Epidermal melanocyte (primary cell): Measurements from ENCODE around the gene ARID4B.
A peak's percentile ranks its signal among the peaks of the same experiment; 100 is the strongest.
"Not testable (repeated sequence)": the region's sequence is repeated elsewhere in the genome, so short reads cannot be mapped to it uniquely, and the experiment has no call there.

Experiments
- DNase-seq: peaks from one replicate; pipeline ENCODE4 v3.0.0; 2011; ENCODE audit warnings: low spot score; ENCODE audit not compliant: insufficient read length

Gene ARID4B, protein sequence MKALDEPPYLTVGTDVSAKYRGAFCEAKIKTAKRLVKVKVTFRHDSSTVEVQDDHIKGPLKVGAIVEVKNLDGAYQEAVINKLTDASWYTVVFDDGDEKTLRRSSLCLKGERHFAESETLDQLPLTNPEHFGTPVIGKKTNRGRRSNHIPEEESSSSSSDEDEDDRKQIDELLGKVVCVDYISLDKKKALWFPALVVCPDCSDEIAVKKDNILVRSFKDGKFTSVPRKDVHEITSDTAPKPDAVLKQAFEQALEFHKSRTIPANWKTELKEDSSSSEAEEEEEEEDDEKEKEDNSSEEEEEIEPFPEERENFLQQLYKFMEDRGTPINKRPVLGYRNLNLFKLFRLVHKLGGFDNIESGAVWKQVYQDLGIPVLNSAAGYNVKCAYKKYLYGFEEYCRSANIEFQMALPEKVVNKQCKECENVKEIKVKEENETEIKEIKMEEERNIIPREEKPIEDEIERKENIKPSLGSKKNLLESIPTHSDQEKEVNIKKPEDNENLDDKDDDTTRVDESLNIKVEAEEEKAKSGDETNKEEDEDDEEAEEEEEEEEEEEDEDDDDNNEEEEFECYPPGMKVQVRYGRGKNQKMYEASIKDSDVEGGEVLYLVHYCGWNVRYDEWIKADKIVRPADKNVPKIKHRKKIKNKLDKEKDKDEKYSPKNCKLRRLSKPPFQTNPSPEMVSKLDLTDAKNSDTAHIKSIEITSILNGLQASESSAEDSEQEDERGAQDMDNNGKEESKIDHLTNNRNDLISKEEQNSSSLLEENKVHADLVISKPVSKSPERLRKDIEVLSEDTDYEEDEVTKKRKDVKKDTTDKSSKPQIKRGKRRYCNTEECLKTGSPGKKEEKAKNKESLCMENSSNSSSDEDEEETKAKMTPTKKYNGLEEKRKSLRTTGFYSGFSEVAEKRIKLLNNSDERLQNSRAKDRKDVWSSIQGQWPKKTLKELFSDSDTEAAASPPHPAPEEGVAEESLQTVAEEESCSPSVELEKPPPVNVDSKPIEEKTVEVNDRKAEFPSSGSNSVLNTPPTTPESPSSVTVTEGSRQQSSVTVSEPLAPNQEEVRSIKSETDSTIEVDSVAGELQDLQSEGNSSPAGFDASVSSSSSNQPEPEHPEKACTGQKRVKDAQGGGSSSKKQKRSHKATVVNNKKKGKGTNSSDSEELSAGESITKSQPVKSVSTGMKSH (N-terminal part only)

DNA sequence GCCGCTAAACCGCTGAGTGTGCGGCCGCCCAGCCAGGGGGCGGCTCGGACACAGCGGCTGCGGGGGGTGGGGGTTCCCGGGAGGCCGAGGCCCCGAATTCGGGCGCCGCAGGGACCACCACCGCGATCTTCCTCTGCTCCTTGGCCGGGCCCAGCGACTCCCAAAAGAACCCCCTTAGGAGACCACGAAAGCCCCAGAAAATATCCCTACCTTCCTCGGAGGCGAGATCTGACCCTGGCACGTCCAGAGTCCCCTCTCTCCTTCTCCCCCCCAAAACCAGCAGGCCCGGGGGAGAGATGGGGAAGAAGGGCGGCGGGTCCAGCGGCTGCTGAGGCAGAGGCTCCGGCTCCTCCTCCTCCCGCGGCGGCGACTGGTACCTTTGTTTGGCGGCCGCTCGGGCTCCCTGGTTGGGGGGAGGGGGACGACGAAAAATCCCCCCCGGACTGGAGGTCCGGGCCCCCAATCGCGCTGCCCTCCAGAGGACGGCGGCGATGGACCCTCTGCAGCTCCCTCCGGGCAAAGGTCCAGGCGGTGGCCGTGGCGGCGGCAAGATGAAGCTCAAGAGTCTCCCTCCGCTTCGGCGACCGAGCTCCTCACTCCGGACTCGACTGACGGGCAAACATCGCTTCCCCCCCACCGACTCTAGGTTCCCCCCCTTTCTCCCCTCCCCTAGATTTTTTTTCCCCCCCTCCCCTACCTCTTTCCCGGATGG lies at the start of gene ARID4B:
TSS of gene ARID4B (minus strand) at position 621 of the 712 bp plus-strand sequence. CDS start 1,260 bp downstream, outside the sequence.
- no peak for DNase-seq

DNA sequence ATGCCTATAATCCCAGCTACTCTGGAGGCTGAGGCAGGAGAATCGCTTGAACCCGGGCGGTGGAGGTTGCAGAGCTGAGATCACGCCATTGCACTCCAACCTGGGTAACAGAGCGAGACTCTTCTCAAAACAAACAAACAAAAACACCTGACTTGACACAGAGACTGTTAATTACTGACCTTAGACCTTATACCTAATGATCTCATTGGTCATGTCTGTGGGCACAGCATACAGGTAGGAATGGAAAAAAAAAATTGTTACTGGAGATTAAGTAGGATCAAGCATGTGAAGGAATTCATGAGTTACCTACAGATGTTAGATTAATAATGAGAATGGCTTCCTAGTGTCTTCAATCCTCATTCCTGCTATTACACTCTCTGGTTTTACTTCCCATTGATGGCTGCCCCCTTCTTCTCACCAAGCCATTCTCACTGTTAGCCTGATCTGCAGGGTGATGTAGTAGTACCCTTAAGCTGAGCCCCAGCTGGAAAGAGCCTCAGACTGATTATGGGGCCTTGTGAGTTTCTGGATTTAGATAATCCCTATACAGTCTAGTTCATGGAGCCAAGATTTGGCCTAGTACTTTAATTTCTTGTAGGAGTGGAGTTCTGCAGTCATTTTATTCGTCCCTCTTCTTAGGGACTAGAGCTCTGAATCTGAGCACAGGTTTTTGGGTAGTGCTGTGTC lies 48.1 kb upstream of the ARID4B start:
- DNase-seq = no peak

DNA sequence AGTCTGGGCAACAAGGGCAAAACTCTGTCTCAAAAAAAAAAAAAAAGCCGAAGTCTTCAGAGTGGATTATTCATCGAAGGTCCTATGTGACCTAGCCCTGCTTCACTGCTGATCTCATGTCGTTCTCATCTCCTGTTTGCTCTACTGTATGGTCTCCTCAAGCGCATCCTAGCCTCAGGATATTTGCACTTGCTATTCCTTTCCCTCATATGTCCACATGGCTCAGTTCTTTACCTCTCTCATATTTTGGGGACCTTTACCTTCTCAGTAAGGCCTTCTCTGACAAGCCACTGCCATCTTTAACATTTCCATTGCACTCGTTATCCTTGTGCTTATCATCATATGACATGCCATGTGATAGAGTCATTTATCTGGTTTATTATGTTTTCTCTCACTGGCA lies 41.8 kb upstream of the ARID4B start:
- DNase-seq = no peak

DNA sequence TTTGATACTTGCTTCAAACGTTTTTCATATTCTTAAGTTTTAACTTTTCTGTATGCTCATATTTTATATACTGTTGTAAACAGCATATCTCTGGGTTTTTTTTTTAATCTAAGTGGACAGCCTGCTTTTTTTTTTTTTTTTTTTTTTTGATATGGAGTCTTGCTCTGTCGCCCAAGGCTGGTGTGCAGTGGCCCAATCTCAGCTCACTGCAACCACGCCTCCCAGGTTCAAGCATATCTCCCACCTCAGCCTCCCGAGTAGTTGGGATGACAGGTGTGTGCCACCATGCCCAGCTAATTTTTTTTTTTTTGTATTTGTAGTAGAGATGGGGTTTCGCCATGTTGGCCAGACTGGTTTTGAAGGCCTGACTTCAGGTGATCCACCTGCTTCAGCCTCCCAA lies 40.4 kb upstream of the ARID4B start:
- DNase-seq = no peak

DNA sequence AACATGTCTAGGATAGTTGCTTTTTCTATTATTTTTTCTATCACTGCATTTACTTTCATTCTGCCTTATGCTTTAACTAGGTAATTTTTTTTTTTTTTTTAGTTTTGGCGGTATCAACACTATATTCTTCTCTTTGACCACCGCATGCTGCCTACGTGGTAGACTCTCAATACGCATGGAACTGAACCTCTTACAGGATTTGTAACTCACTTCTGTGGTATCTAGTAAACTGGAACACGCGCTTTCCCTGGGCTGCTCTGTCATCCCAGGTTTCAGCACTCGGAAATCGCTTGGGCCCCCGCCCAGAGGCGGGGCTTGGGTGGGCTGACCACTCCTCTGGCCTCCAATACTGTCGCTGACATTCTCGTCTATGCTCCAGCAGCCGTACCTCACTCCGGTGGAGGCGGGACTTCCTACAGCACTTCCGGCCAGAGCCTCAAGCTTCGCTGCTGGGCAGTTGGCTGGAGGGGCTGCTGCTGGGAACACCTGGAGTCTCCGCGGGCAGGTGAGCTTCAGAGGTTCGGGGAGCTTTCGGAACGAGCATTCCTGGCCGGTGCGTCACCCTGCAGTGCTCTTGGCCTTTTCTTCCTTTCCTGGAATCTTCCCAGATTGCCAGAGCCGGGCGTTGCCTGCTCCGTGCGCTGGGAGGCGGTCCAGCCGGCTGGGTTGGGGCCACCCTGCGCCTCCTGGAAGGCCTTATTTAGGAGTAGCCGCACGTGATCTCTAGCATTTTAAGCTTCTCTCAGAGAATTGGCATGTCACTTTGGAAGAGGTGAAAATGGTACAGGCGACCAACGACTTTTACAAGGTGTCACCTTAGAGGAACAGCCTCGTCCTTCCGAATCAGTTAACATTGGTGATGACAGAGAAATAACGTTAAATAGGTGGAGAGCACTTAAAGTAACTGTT lies 39.3 kb upstream of the ARID4B start, which contains the start of gene TBCE:
TSS of gene TBCE (plus strand) at position 428 of the 909 bp plus-strand sequence. CDS start 12,623 bp downstream, outside the sequence.
- peak; percentile 95 for DNase-seq

DNA sequence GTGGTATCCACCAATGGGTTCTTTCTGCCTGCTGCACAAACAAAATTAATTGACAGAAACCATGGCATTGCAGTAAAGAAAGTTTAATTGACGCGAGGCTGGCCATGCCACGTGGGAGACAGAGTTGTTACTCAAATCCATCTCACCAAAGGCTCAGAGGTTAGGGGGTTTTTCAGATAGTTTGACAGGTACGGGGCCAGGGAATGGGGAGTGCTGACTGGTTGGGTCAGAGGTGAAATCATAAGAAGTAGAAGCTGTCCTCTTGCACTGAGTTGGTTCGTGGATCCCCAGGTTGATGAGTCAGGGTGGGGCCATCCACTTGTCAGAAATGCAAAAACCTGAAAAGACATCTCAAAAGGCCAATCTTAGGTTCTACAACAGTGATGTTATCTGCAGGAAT lies 38.3 kb upstream of the ARID4B start:
- no peak for DNase-seq

DNA sequence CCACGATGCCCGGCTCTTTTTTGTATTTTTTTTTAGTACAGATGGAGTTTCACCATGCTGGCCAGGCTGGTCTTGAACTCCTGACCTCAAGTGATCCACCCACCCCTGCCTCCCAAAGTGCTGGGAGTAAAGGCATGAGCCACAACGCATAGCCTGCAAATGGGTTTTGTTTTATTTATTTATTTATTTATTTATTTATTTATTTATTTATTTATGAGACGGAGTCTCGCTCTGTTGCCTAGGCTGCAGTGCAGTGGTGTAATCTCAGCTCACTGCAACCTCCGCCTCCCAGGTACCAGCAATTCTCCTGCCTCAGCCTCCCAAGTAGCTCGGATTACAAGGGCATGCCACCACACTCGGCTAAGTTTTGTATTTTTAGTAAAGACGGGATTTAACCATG lies 36.2 kb upstream of the ARID4B start:
- not testable (repeated sequence) for DNase-seq

DNA sequence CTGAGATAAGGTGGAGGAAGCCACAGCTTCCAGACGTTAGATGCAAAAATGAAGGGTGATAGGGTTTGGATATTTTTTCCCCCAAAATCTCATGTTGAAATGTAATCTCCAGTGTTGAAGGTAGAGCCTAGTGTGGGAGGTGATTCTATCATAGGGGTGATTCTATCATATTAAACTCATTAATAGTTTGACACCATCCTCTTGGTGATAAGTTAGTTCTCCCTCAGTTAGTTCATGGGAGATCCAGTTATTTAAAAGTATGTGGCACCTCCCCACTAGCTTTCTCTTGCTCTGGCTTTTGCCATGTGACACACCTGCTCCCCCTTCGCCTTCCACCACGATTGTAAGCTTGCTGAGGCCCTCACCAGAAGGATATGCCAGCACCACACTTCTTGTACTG lies 30.9 kb upstream of the ARID4B start:
- DNase-seq = no peak

DNA sequence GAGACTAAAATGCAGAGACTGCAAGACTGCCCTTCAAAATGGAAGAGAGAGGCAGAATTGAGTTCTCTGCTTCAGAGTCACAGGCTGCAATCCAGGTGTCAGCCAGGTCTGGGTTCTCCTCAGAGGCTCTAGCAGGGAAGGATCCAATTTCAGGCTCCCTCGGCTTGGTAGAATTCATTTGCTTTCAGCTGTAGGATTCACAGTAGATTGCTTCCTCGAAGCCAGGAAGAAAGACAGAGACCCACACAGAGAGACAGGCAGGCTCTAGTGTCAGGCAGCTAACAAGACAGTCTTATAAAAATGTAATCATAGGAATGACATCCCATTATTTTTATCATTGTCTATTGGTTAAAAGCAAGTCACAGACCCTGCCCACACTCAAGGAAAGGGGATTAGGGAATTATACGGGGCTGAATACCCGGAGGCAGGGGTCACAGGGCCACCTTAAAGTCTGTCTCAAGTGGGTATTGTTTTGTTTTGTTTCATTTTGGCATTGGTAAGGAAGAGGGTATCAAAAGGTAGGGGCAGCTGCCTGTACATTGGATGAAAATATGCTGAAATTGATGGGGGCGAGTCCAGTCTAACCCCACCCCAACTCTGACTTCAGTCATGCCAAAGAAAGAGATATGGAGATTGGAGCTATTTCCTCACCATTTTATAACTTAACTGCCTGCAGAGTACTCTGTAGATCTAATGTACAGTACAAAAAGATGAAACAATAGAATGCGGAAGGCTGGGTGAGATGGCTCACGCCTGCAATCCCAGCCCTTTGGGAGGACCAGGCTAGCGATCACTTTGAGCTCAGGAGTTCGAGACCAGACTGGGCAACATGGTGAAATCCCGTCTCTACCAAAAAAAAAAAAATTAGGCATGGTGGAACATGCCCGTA lies 29.8 kb upstream of the ARID4B start:
- DNase-seq = no peak

DNA sequence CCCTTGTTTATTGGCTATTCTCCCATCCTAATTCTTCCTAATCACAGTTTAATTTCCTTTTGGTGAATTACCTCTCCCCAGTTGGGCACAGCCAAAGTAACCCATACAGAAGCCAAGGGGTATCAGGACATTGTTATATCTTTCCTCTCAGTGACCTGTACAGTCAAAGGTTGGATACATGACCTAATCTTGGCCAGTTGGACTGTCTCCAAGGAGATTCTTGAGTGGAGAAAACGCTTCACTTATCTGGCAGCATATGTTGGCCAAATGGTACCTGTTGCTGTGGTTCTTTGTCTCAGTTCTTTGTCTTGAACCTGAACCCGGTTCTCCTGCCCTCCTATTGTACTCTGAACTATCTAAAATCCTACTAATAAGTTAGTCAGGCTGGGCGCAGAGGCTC lies 23.9 kb upstream of the ARID4B start:
- DNase-seq = no peak

DNA sequence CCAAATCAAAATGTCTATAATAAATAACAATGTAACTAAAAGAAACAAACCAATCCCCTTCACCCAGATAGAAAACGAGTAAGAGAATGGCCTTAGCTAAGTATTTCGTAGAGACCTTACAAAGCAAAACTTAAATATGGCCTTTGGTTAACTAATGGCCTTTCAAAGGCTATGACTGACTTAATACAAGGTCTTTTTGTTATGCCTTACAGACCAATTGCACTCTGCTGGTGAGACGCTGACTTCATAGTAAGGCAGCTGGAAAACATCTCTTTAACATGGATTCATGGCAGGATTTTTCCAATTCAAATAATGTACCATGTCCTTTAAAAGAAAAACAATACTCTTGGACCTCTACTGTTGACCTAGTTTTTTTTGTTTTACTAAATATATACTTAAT lies 23.5 kb upstream of the ARID4B start:
- peak; percentile 72 for DNase-seq

DNA sequence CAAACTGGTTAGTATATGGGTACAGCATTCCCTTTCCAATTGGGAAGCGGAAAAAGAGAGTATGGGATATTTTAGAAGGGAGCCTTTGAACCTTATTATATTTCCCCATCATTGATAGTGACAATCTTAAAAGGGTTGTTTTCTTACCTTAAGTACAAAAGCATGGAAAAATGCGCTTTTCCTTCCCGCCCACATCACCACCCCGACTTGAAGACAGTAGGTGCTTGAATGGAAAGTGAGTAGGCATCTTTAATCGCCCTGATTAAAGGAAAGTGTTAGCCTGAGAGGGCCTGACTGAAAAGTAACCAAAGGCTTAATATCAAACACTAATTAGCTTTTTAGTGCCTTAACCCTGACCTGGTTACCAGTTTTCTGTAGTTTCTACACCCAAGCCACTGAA lies 15.7 kb upstream of the ARID4B start:
- no peak for DNase-seq

DNA sequence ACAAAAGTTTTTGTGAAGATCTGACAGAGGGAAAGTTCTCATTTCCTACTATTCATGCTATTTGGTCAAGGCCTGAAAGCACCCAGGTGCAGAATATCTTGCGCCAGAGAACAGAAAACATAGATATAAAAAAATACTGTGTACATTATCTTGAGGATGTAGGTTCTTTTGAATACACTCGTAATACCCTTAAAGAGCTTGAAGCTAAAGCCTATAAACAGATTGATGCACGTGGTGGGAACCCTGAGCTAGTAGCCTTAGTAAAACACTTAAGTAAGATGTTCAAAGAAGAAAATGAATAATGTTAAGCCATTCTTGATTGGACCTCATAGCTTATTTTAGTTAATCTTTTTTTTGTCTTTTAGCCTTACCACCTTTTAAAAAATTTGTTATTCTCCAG lies 14.5 kb upstream of the ARID4B start:
- DNase-seq = no peak

DNA sequence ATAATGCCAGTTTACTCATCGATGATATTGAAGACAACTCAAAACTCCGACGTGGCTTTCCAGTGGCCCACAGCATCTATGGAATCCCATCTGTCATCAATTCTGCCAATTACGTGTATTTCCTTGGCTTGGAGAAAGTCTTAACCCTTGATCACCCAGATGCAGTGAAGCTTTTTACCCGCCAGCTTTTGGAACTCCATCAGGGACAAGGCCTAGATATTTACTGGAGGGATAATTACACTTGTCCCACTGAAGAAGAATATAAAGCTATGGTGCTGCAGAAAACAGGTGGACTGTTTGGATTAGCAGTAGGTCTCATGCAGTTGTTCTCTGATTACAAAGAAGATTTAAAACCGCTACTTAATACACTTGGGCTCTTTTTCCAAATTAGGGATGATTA lies 14.1 kb upstream of the ARID4B start:
- DNase-seq = no peak

DNA sequence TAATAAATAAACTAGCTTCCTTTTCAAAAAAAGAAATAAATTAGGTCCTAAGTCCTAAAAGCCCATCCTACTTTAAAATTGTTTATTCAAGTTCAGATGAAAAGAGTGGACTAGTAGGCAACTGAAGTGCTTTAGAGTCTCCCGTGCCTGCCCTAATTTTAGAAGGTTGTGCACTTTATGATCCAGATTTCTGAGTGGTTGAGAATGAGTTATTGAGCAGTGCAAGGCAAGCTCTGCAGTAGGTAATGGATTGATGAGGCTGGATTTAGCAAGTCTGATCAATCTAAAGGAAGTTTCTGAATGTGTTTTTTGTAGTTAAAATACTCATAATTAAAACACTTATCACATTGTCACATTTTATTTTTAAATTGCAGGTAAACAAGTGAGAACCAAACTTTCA lies 13.4 kb upstream of the ARID4B start:
- no peak for DNase-seq

DNA sequence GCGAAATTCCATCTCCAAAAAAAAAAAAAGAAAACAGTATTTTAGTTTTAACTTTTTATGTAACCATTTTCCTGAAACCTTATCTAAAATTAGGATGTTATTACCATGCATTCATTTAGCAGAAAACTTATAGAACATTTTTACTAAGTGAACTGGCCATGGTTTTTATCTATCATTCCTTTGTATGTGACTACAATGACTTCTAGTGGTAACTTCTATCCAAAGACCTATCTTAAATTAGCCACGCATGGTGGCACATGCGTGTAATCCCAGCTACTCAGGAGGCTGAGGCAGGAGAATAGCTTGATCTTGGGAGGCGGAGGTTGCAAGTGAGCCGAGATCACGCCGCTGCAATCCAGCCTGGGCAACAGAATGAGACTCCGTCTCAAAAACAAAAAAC lies 11.8 kb upstream of the ARID4B start:
- no peak for DNase-seq

DNA sequence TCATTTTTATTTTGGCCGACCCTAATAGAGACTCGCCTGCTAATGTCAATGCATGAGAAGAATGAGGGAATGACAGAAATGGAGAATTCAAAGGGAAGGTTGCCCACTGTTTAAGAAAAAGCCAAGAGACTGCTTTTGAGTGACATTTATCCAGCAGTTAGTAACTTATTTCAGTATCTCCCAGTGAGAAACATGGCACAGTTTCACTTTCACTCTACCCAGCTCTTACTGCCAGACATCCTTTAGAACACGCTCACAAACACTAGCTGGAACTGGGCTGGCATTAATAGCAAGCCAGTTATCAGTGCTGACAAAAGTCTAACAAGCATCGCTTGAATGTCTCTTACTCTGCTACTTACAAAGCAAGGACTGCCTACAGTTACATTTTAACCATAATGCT lies 8.9 kb upstream of the ARID4B start:
- DNase-seq = no peak

DNA sequence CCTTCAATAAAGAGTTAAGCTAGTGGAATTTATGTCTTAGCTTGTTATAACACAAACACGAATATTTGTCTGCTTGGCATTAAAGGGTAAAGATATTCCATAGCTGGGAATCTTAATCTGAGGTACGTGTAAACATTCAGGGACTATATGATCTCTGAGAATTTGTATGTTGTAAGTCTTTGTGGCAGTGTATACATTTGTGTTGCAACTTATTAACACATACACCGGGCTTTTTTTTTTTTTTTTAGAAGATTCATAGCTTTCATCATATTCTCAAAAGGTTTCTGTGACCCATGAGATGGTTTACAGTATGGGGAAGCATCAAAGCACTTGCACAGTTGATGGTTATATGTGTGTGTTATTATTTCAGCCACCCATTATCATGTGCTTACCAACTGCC lies 3.4 kb upstream of the ARID4B start:
- no peak for DNase-seq

DNA sequence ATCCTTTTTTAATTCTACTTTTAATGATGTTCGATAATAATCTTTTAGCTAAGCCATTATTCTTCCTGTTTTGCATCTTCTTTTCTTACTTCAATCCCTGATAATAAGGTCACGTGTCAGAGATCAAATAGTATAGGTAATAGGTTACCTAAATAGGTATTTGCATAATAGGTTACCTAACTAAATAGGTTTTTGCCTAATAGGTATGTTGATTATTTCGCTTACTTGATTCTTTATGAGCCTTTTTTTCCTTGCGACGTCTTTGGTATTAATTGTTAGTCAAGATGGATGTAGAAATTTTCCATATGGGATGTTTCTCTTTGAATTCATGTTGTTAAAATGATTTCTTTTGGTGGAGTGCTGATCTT lies 2.9 kb upstream of the ARID4B start:
- no peak for DNase-seq
